ENCODE measurements around the gene ASPSCR1.

Gene ASPSCR1

DNA sequence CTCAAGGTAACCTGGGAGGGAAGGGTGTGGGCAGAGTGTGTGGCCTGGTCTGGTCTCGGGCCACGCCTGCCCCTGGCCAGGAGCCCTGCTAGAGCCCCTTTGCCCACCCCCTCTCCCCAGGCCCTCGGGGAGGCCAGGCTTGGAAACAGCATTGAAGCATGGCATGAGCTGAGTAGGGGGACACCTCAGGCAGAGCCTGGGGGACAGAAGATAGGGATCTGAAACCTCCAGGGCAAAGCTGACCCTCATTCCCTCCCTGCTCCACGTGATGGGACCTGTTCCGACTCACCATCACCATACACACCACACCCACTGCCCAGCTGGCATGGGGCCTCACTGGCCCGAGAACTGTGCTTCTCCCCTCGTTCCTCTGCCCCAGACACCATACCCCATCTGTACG is 71.7 kb downstream of the ASPSCR1 start:
- Histone ChIP-seq H3F3A (ENCODE audit: insufficient read depth) (no peaks in the 10 kb centered on the region), H3K79me2 (ENCODE audit: insufficient read depth, low read length) (peaks cover 10% of the 10 kb centered on the region), H3K27me3 (ENCODE audit: low read length) (no peaks in the 10 kb centered on the region), H3K4me3 (ENCODE audit: insufficient read depth, low read length, poor library complexity, severe bottlenecking) (no peak overlapping the region), H3K4me2 (ENCODE audit: low read depth, low read length, poor library complexity, severe bottlenecking) (no peak overlapping the region), H3K9me3 (ENCODE audit: insufficient read depth, low read length) (no peaks in the 10 kb centered on the region), H3K27ac (ENCODE audit: low read depth, low read length) (no peak overlapping the region), H4K20me1 (ENCODE audit: low read depth, low read length) (no peaks in the 10 kb centered on the region), H2AFZ (ENCODE audit: low read depth, low read length, severe bottlenecking) (no peak overlapping the region), H3K9ac (ENCODE audit: low read length) (no peak overlapping the region), H3K36me3 (ENCODE audit: low read length) (no peaks in the 10 kb centered on the region), H3K9me2 (replicated peaks; ENCODE audit: insufficient read depth, low read length) (no peaks in the 10 kb centered on the region)
- no peak for TF ChIP-seq EZH2phosphoT487 (conservative IDR thresholded peaks at IDR 0.05; ENCODE audit: low read length)
- TF ChIP-seq, protein P1, sequence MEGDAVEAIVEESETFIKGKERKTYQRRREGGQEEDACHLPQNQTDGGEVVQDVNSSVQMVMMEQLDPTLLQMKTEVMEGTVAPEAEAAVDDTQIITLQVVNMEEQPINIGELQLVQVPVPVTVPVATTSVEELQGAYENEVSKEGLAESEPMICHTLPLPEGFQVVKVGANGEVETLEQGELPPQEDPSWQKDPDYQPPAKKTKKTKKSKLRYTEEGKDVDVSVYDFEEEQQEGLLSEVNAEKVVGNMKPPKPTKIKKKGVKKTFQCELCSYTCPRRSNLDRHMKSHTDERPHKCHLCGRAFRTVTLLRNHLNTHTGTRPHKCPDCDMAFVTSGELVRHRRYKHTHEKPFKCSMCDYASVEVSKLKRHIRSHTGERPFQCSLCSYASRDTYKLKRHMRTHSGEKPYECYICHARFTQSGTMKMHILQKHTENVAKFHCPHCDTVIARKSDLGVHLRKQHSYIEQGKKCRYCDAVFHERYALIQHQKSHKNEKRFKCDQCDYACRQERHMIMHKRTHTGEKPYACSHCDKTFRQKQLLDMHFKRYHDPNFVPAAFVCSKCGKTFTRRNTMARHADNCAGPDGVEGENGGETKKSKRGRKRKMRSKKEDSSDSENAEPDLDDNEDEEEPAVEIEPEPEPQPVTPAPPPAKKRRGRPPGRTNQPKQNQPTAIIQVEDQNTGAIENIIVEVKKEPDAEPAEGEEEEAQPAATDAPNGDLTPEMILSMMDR (IDR thresholded peaks at IDR 0.05; ENCODE audit: insufficient read depth, low read length, poor library complexity, severe bottlenecking) = no peak

- no peak overlapping the region for H2AFZ ChIP-seq (ENCODE audit: low read depth, low read length, severe bottlenecking)
- TF ChIP-seq, protein P1 (IDR thresholded peaks at IDR 0.05; ENCODE audit: insufficient read depth, low read length, poor library complexity, severe bottlenecking) = no peak
- no peak for TF ChIP-seq EZH2phosphoT487 (conservative IDR thresholded peaks at IDR 0.05; ENCODE audit: low read length)
- H3K9me3 ChIP-seq (ENCODE audit: insufficient read depth, low read length) = no peaks in the 10 kb centered on the region
- no peak overlapping the region for H3K27ac ChIP-seq (ENCODE audit: low read depth, low read length)
- H3K9me2 ChIP-seq (replicated peaks; ENCODE audit: insufficient read depth, low read length) = no peaks in the 10 kb centered on the region
- H3K4me2 ChIP-seq (ENCODE audit: low read depth, low read length, poor library complexity, severe bottlenecking) = no peak overlapping the region
- no peak overlapping the region for H3K9ac ChIP-seq (ENCODE audit: low read length)
- no peaks in the 10 kb centered on the region for H3K27me3 ChIP-seq (ENCODE audit: low read length)
- H4K20me1 ChIP-seq (ENCODE audit: low read depth, low read length) = no peaks in the 10 kb centered on the region
- no peaks in the 10 kb centered on the region for H3K36me3 ChIP-seq (ENCODE audit: low read length)
- no peaks in the 10 kb centered on the region for H3F3A ChIP-seq (ENCODE audit: insufficient read depth)
- peaks cover 10% of the 10 kb centered on the region for H3K79me2 ChIP-seq (ENCODE audit: insufficient read depth, low read length)
- H3K4me3 ChIP-seq (ENCODE audit: insufficient read depth, low read length, poor library complexity, severe bottlenecking) = no peak overlapping the region
Observed at GRCh38 chr17:82049521-82049971, 72.1 kb downstream of the ASPSCR1 start.

DNA sequence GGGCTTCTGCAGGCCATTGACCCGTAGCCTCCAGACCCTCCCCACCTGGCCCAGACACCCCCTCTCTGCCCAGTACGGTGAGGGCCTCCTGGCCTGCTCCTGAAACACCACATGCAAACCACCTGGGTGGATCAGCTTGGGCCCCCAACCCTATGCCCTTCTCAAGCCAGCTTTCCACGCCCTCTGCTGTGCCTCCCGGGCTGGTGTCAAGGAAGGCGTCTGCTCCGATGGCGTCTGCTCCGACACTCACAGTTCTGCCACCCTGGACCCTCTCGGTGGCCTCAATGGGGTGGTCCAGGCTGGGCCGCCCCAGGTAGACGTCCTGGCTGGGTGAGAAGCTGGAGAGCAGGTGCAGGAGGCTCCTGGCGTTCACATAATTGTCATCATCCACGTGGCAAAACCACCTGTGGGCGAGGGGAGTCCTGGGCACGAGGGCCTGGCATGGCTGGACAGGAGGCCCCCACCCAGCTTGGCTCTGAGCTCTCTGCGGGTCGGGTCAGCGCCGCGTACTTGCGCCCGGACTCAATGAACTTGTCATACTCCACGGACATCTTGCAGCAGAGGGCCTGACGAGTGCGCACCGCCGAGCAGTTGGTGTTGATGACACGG is 72.8 kb downstream of the ASPSCR1 start:
- H3K4me2 ChIP-seq (ENCODE audit: low read depth, low read length, poor library complexity, severe bottlenecking) = no peak overlapping the region
- H3F3A ChIP-seq (ENCODE audit: insufficient read depth) = no peaks in the 10 kb centered on the region
- no peak overlapping the region for H3K9ac ChIP-seq (ENCODE audit: low read length)
- no peaks in the 10 kb centered on the region for H3K9me2 ChIP-seq (replicated peaks; ENCODE audit: insufficient read depth, low read length)
- H3K9me3 ChIP-seq (ENCODE audit: insufficient read depth, low read length) = no peaks in the 10 kb centered on the region
- H3K4me3 ChIP-seq (ENCODE audit: insufficient read depth, low read length, poor library complexity, severe bottlenecking) = no peak overlapping the region
- no peaks in the 10 kb centered on the region for H3K27me3 ChIP-seq (ENCODE audit: low read length)
- no peak for TF ChIP-seq EZH2phosphoT487 (conservative IDR thresholded peaks at IDR 0.05; ENCODE audit: low read length)
- TF ChIP-seq, protein P1 (IDR thresholded peaks at IDR 0.05; ENCODE audit: insufficient read depth, low read length, poor library complexity, severe bottlenecking) = no peak
- no peaks in the 10 kb centered on the region for H4K20me1 ChIP-seq (ENCODE audit: low read depth, low read length)
- no peaks in the 10 kb centered on the region for H3K36me3 ChIP-seq (ENCODE audit: low read length)
- no peak overlapping the region for H2AFZ ChIP-seq (ENCODE audit: low read depth, low read length, severe bottlenecking)
- no peak overlapping the region for H3K27ac ChIP-seq (ENCODE audit: low read depth, low read length)
- H3K79me2 ChIP-seq (ENCODE audit: insufficient read depth, low read length) = peaks cover 10% of the 10 kb centered on the region

Measured in SU-DHL-6 (cell line).